Esophagus muscularis mucosa (tissue), 4 donors: ENCODE results near the gene MTERF4. TPM values are rescaled to one million over a fixed set of nuclear protein-coding genes. Genes with fewer than 3 reads are reported as not detected.

Experiments used
- DNase-seq: peaks from one replicate; pipeline ENCODE4 v3.0.0-alpha.2; 2017; ENCODE audit errors: extremely low spot score
- H3K27ac ChIP-seq, 4 donors: fragments of 200-600 bp; sonication (generic); replicated peaks in 1 of 4; 1 replicate in 3 of 4; 2 replicates in 1 of 4; pipeline ENCODE4 v1.5.1; 2016 to 2019; ENCODE audit warnings: mild to moderate bottlenecking in 1 of 4
- H3K27me3 ChIP-seq, 4 donors: fragments of 200-600 bp; sonication (generic); one replicate each; pipeline versions ENCODE4 v1.5.1 to v1.6.0; 2016 to 2019
- H3K36me3 ChIP-seq, 4 donors: fragments of 200-600 bp; sonication (generic); one replicate each; pipeline ENCODE4 v1.5.1; 2016 to 2019
- H3K4me1 ChIP-seq, 4 donors: fragments of 200-600 bp; sonication (generic); one replicate each; pipeline ENCODE4 v1.5.1; 2016 to 2019
- H3K4me3 ChIP-seq, 4 donors: fragments of 200-600 bp; sonication (generic); 1 replicate in 2 of 4; 2 replicates in 2 of 4; pipeline ENCODE4 v1.5.1; 2016 to 2019; ENCODE audit warnings: mild to moderate bottlenecking in 4 of 4, moderate library complexity in 1 of 4
- H3K9me3 ChIP-seq, 4 donors: fragments of 200-600 bp; sonication (generic); 1 replicate in 3 of 4; 2 replicates in 1 of 4; pipeline ENCODE4 v1.5.1; 2016 to 2019
- CTCF ChIP-seq, 3 experiments: fragments of 200-600 bp in 2 of 3; fragments of 450-650 bp in 1 of 3; sonication (generic) in 2 of 3; IDR thresholded peaks; one replicate each; pipeline ENCODE4 v1.5.1; 2017 to 2019; ENCODE audit warnings: antibody characterized with exemption in 3 of 3, mild to moderate bottlenecking in 2 of 3, moderate library complexity in 1 of 3
- EP300 ChIP-seq: sonication (generic); formaldehyde crosslinking; IDR thresholded peaks from one replicate; pipeline ENCODE4 v1.6.1; 2017; ENCODE audit warnings: antibody characterized with exemption
- POLR2A ChIP-seq: fragments of 450-650 bp; IDR thresholded peaks from one replicate; pipeline ENCODE4 v1.6.1; 2017; ENCODE audit warnings: antibody characterized with exemption, moderate library complexity, mild to moderate bottlenecking, low read depth
- POLR2AphosphoS5 ChIP-seq, 2 donors: sonication (generic); formaldehyde crosslinking; IDR thresholded peaks; one replicate each; pipeline ENCODE4 v1.6.1; 2017; ENCODE audit warnings: antibody characterized with exemption in 2 of 2
- WGBS: methylation state at CpG from one replicate; pipeline ENCODE4 v1.1.5; 2018; 5-methylcytosine and 5-hydroxymethylcytosine counted together
- intact Hi-C: fragments of 100-400 bp; cut with DNase I; formaldehyde crosslinking; loops from one replicate; pipeline ENCODE4 v1.15.1; 2023
- total RNA-seq, 4 donors: library from RNA; depleted of rRNA; stranded (reverse); fragments of >200 nt; gene quantifications; one replicate each; pipeline versions ENCODE4 v1.1.0 to v1.2.1, GENCODE V29; 2016

The MTERF4 gene
- total RNA-seq, 4 donors from 2014 or later: 19.5 to 26.6 (median 24.5) TPM

- H3K27ac ChIP-seq: no peak overlapping the region
- no peaks in the 10 kb centered on the region for H3K9me3 ChIP-seq
- WGBS: 61% methylated on average over 8 of the region's 9 CpGs
- H3K36me3 ChIP-seq: peaks cover 0 to 18% (median 14%) of the 10 kb centered on the region in 4 donors
- TF ChIP-seq EP300: no peak
- no peak for TF ChIP-seq POLR2AphosphoS5 (IDR thresholded peaks at IDR 0.05)
- no peak for DNase-seq
- H3K4me3 ChIP-seq: no peak overlapping the region
- no peaks in the 10 kb centered on the region for H3K27me3 ChIP-seq
- H3K4me1 ChIP-seq: peaks cover 0 to 4% (median 0%) of the 10 kb centered on the region in 4 donors
- intact Hi-C loops: no loop called here
These were observed 20.9 kb downstream of the MTERF4 start for GRCh38 chr2:241081190-241081642.

- peaks cover 0 to 20% (median 10%) of the 10 kb centered on the region in 4 donors for H3K36me3 ChIP-seq
- WGBS: 86% methylated on average over 18 of the region's 18 CpGs
- H3K27ac ChIP-seq: no peak overlapping the region
These were observed 21.5 kb downstream of the MTERF4 start for GRCh38 chr2:241080405-241081189.

GRCh38 chr2:241074901-241075540 lies 27.1 kb downstream of the MTERF4 start:
- Histone ChIP-seq H3K4me3 (no peak overlapping the region), H3K27me3 (peaks cover 0 to 13% (median 0%) of the 10 kb centered on the region in 4 donors), H3K4me1 (no peaks in the 10 kb centered on the region), H3K36me3 (peaks cover 6 to 56% (median 43%) of the 10 kb centered on the region in 4 donors), H3K27ac (no peak overlapping the region), H3K9me3 (no peaks in the 10 kb centered on the region)
- WGBS: 98% methylated on average over 16 of the region's 16 CpGs
- no peak for DNase-seq
- TF ChIP-seq CTCF (IDR thresholded peaks at IDR 0.05) (no peak), POLR2AphosphoS5 (IDR thresholded peaks at IDR 0.05) (no peak), EP300 (no peak), POLR2A (no peak)
- intact Hi-C loops: no loop called here

More at GRCh38 chr2:241080405-241081189, 21.5 kb downstream of the MTERF4 start:
- no peak for TF ChIP-seq CTCF (IDR thresholded peaks at IDR 0.05)
- no peak for TF ChIP-seq POLR2AphosphoS5 (IDR thresholded peaks at IDR 0.05)
- no peak for TF ChIP-seq POLR2A
- TF ChIP-seq EP300: no peak
- no peak for DNase-seq
- Histone ChIP-seq H3K4me1 (peaks cover 0 to 4% (median 0%) of the 10 kb centered on the region in 4 donors), H3K4me3 (no peak overlapping the region), H3K9me3 (no peaks in the 10 kb centered on the region), H3K27me3 (no peaks in the 10 kb centered on the region)
- intact Hi-C loops: no loop called here

GRCh38 chr2:241074065-241074818 lies 27.8 kb downstream of the MTERF4 start:
- no peak for TF ChIP-seq POLR2A
- TF ChIP-seq EP300: no peak
- TF ChIP-seq CTCF (IDR thresholded peaks at IDR 0.05): no peak
- no peak for TF ChIP-seq POLR2AphosphoS5 (IDR thresholded peaks at IDR 0.05)
- no peak overlapping the region for H3K27ac ChIP-seq
- DNase-seq: no peak
- no peaks in the 10 kb centered on the region for H3K9me3 ChIP-seq
- intact Hi-C loops: no loop called here
- H3K4me3 ChIP-seq: no peak overlapping the region
- peaks cover 0 to 18% (median 0%) of the 10 kb centered on the region in 4 donors for H3K27me3 ChIP-seq
- peaks cover 6 to 60% (median 49%) of the 10 kb centered on the region in 4 donors for H3K36me3 ChIP-seq
- no peaks in the 10 kb centered on the region for H3K4me1 ChIP-seq
- 89% methylated on average over 11 of the region's 16 CpGs for WGBS
